HAP-1 (cell line): ENCODE results near the gene FSTL4.

Source experiments
- DNase-seq, 2 experiments: peaks; one replicate each; pipeline ENCODE4 v3.0.0-alpha.2; 2016 to 2020; ENCODE audit warnings: low spot score in 2 of 2
- H3K27me3 ChIP-seq: fragments of 250-450 bp; sonication (Bioruptor Pico); 2 replicates; pipeline ENCODE4 v1.5.1; 2020; ENCODE audit warnings: low read depth, mild to moderate bottlenecking, moderate library complexity
- H3K36me3 ChIP-seq: fragments of 250-450 bp; sonication (Bioruptor Pico); replicated peaks from 2 replicates; pipeline ENCODE4 v1.5.1; 2020; ENCODE audit warnings: mild to moderate bottlenecking
- H3K4me1 ChIP-seq: fragments of 250-450 bp; sonication (Bioruptor Pico); 2 replicates; pipeline ENCODE4 v1.5.1; 2020; ENCODE audit warnings: mild to moderate bottlenecking
- H3K4me3 ChIP-seq: fragments of 250-450 bp; sonication (Bioruptor Pico); 2 replicates; pipeline ENCODE4 v1.5.1; 2020; ENCODE audit warnings: mild to moderate bottlenecking, moderate library complexity
- H3K9me3 ChIP-seq: fragments of 250-450 bp; sonication (Bioruptor Pico); 2 replicates; pipeline ENCODE4 v1.5.1; 2020; ENCODE audit warnings: mild to moderate bottlenecking, moderate library complexity
- in situ Hi-C: fragments of 300-500 bp; cut with MboI; formaldehyde crosslinking; loops from 3 replicates; pipeline ENCODE4 v1.14.3; 2020; ENCODE audit warnings: low sequenced_read_pairs, inconsistent platforms, mixed read lengths

Gene FSTL4

DNA sequence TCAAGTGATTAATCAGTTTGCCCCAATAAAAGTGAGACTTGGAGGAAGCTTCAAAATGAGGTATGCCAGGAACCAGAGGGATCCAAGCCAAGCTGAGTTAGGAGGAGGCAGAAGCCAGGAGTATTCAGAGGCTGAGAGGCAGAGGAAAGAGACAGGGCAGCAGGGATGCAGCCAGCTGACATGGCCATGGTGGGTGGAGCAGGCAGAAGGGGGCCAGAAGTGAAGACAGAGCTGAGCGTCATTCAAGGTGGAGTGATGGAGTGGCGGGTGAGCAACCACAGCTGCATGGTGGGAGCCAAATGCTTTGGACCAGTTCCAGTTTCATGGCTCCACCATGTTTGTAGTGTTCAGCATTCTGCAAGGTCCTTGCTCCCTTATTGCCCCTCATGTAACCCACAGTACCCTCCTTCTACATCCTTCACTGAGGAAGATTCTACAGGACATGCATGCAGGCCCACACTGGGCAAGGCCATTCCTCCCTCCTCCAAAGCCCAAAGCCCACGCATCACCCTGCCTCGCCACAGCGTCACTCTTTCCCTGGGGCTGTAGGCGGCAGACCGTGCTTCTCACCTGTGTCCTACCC lies 100.6 kb downstream of the FSTL4 start:
- DNase-seq = no peak
- Histone ChIP-seq H3K27me3 (no peaks in the 10 kb centered on the region), H3K9me3 (no peaks in the 10 kb centered on the region), H3K36me3 (no peaks in the 10 kb centered on the region), H3K4me1 (no peaks in the 10 kb centered on the region), H3K4me3 (no peak overlapping the region)
- in situ Hi-C loops = no loop called here

DNA sequence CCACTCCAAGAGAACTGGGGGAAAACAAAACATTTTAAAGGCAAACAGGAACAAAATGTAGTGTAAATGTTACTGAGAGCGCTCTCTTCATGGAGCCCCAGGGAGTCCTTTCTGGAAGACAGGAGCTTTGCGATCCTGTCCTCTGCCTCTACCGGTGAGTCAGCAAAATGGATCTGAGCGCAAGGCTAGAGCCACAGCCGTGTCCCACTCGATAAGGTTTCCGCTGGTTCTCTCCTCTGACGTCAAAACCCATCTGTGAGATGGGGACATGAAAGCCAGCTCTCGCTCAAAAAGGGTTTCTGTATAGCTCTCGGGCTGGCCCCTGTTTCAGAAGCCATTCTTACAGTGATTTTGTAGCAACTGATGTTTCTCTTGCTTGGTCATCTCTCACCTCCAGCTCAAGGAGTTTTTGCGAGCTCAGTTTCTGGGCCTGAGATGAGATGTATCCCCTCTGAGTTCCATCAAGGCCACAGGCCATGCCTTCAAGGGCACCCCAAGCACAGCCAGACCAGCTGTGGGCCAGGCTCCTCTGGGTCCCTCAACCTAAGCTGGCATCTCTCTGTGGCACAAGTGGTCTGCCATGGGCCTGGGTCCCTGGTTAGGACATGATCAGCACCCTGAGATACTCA lies 101.6 kb downstream of the FSTL4 start:
- Histone ChIP-seq H3K27me3 (no peaks in the 10 kb centered on the region), H3K4me1 (no peaks in the 10 kb centered on the region), H3K4me3 (no peak overlapping the region), H3K9me3 (no peaks in the 10 kb centered on the region), H3K36me3 (no peaks in the 10 kb centered on the region)
- in situ Hi-C loops = no loop called here
- DNase-seq = no peak

DNA sequence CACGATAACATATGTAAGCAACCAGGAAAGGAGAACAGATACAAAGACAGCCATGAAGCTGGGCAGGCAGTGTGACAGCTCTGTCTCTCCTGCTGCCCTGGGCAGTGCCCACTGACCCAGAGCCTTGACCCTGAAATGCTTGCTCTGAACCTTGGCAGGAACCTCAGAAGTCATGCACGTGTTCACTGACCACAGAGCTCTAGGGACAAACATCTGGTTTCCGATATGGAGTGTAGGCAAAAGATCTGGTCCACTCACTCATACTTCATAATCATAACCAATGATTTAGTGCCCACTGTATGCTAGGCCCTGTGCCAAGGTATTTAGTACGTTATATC lies 102.6 kb downstream of the FSTL4 start:
- Histone ChIP-seq H3K4me1 (no peaks in the 10 kb centered on the region), H3K27me3 (0 out of 2 replicates have a peak, but pooled peaks cover 2% of the 10 kb centered on the region), H3K9me3 (no peaks in the 10 kb centered on the region), H3K4me3 (no peak overlapping the region), H3K36me3 (no peaks in the 10 kb centered on the region)
- in situ Hi-C loops = no loop called here
- no peak for DNase-seq

DNA sequence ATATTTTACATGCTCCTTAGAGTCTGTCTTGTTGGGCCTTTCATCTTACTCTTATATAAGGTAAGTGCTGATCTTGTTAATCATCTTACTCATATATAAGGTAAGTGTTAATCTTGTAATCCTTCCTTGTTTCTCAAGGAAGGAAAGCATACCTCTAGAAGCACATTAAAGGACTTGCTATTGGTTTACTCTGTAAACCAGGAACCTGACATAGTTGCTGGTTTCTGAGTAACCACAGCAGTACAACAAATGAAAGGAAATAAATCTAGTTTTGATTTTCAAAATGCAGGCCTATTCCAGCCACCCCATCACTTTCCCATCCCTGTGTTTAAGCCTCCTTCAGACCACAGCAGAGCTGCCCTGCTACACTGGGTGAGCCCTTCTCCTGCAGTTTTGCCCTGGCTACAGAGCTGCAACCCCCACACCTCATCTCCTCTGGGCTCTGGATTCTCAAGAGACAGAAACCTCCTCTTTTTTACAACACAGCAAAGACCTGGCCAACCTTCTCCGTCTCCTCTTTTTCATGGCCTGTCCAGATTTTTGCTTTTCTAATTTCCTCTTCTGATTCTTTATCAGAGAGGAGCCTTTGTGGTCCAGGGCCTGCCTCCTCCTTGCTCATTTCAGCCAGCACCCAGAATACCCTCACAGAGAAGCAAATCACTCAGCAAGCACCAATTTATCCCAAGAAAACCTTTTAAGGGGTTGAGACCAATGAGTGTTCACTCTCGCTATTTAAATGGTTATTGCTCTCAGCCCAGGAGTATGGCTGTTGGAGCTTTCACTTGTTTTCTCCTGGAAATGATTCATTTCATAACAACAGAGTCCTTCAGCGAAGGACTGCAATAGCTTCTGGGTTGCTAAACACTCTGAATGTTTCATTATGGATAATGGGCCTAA lies 103.2 kb downstream of the FSTL4 start:
- Histone ChIP-seq H3K4me3 (no peak overlapping the region), H3K27me3 (0 out of 2 replicates have a peak, but pooled peaks cover 2% of the 10 kb centered on the region), H3K9me3 (no peaks in the 10 kb centered on the region), H3K4me1 (no peaks in the 10 kb centered on the region), H3K36me3 (no peaks in the 10 kb centered on the region)
- no peak for DNase-seq
- in situ Hi-C loops = no loop called here

DNA sequence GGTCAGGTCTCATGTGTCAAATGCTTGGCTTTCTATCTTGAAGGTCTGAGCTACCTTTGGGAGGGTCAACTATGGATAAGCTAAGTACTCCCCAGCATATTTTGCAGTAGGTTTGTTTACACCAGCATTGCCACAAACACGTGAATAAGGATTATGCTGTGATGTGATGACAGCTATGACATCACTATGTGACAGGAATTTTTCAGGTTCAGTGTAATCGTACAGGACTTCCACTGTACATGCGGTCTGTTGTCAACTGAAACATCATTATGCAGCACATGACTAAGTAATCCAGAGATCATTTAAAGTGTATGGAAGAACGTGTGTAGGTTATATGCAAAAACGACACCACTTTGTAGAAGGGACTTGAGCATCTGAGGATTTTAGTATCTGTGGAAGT lies 104.0 kb downstream of the FSTL4 start:
- in situ Hi-C loops = no loop called here
- H3K4me1 ChIP-seq = no peaks in the 10 kb centered on the region
- no peaks in the 10 kb centered on the region for H3K9me3 ChIP-seq
- H3K4me3 ChIP-seq = no peak overlapping the region
- DNase-seq = no peak
- H3K36me3 ChIP-seq = no peaks in the 10 kb centered on the region
- H3K27me3 ChIP-seq = 0 out of 2 replicates have a peak, but pooled peaks cover 2% of the 10 kb centered on the region

DNA sequence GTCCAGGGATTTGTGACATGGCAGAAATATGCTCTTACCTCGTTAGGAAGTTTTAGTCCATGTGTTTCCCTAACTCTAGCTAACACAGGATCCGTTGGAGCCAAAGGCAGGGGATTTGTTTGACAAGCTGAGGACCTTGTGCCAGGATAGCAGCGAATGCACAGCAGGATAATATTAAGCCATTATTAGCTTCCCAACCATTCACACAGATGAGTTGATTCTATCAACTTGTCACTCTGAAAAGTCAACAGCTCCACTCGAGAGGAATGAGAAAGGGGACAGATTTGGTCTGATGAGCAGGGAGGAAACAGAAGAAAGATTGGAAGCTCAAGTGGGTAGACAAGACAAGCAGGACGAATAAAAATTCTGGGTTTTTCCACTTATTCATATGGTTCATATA lies 106.2 kb downstream of the FSTL4 start:
- Histone ChIP-seq H3K4me1 (no peaks in the 10 kb centered on the region), H3K27me3 (peaks cover 6% of the 10 kb centered on the region; the same call in 1 of the 2 replicates), H3K4me3 (no peak overlapping the region), H3K36me3 (no peaks in the 10 kb centered on the region), H3K9me3 (no peaks in the 10 kb centered on the region)
- no peak for DNase-seq
- in situ Hi-C loops = no loop called here

DNA sequence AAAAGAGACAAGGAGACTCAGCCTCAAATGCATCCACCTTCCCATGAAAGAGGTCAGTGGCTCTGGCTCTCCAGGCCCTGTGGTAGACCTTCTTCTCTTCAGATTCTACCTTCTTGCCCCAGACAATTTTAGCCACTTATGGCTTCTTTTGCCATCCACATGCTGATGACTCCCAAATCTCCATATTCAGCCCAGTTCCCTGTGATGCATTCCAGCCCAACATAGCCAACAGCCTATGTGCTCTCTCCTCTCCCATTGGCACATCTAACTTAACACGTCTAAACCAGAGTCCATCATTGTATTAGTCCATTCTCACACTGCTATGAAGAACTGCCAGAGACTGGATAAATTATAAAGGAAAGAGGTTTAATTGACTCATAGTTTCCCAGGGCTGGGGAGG lies 108.8 kb downstream of the FSTL4 start:
- Histone ChIP-seq H3K4me1 (no peaks in the 10 kb centered on the region), H3K36me3 (no peaks in the 10 kb centered on the region), H3K9me3 (no peaks in the 10 kb centered on the region), H3K27me3 (peaks cover 6% of the 10 kb centered on the region; the same call in 1 of the 2 replicates), H3K4me3 (no peak overlapping the region)
- DNase-seq = no peak
- in situ Hi-C loops = no loop called here

DNA sequence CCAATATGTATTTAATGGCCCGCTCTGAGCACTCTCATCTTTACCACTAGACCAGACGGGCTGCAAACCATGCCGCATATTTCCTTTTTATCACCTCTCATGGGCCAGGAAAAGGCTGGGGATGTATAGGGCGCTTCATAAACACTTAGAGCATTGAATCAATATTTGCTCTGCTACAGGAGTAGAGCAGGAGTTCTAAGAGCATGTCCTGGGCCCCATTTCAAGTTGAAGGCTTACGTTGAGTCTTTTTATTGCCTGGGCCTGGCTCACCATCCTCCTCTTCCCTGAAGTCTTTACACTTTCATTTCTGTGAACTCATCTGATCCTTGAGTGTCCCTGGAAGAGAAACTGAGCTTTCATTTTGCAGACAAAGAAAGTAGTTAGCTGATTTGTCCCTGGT lies 112.4 kb downstream of the FSTL4 start:
- Histone ChIP-seq H3K36me3 (no peaks in the 10 kb centered on the region), H3K9me3 (no peaks in the 10 kb centered on the region), H3K4me3 (no peak overlapping the region), H3K4me1 (no peaks in the 10 kb centered on the region), H3K27me3 (peaks cover 4% of the 10 kb centered on the region; the same call in 1 of the 2 replicates)
- no peak for DNase-seq
- in situ Hi-C loops = no loop called here

DNA sequence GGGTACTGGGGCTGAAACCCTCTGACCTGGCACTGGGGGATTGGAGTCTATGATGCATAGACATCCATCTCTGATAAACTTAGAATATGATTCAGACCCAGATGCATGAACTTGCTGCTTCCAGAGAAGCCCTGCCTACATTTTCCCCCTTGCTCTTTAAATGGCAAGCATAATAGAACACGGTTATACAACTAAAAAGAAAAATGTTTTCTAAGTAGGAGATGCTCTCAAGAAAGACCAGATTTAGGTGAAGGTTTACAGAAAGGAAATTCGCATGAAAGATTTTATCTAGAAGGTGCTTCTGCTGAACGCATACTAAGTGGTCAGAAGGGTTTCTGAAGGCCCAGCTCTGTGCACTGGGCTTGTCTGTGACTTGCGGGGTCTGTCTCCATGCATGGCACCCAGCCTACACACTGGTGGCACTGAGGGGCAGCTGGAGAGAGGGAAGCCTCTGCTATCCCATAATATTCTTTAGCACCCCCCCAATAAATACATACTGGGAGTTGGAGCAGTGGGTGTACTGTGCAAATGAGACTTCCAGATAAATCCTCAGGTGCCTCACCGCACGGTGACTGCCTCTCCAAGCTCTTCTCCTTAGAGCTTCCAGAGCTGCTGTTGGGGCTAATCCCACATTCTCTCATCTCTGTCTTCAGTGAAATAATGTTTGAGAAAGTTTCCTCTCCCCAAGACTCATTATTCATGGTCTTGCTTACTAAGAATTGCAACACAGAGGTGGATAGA lies 114.6 kb downstream of the FSTL4 start:
- Histone ChIP-seq H3K4me1 (no peaks in the 10 kb centered on the region), H3K36me3 (no peaks in the 10 kb centered on the region), H3K4me3 (no peak overlapping the region), H3K9me3 (no peaks in the 10 kb centered on the region), H3K27me3 (peaks cover 1% of the 10 kb centered on the region; the same call in 1 of the 2 replicates)
- DNase-seq = no peak
- in situ Hi-C loops = no loop called here

DNA sequence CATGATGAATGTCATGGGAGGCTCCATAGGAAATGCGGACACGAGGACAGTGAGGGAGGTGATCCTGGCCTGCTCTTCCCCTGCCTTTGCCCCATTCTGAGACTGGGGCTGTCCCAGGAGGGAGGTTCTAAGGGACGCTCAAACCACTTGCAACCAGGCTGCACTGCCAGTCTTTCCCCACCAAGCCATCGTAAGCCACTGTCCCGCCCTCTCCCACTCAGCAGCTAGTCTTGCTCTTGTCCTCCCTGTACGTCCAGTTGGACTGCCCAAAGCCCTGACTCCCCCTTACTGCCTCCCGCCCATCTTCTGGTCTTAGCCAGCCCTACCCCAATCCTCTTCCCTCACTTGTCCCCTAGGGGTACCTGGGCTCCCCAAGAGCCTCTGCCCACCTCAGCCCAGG lies 115.7 kb downstream of the FSTL4 start:
- no peaks in the 10 kb centered on the region for H3K4me1 ChIP-seq
- H3K36me3 ChIP-seq = no peaks in the 10 kb centered on the region
- H3K9me3 ChIP-seq = no peaks in the 10 kb centered on the region
- DNase-seq = no peak
- no peak overlapping the region for H3K4me3 ChIP-seq
- in situ Hi-C loops = no loop called here
- H3K27me3 ChIP-seq = no peaks in the 10 kb centered on the region

DNA sequence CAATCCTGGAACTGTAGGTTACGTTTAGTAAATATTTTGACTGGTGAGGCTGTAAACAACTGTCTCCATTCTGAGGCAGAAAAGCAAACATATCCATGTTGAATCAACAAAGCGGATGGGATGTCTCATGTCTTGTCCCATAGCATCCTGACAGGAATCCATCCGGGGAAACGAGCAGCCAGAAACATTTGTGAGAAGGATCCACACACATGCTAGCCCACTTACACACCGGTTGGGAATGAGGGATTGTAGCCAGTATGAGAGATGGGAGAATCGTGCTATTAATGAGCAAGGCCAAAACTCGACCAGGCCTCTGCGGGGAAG lies 117.5 kb downstream of the FSTL4 start:
- Histone ChIP-seq H3K4me3 (no peak overlapping the region), H3K36me3 (no peaks in the 10 kb centered on the region), H3K4me1 (no peaks in the 10 kb centered on the region), H3K27me3 (no peaks in the 10 kb centered on the region), H3K9me3 (no peaks in the 10 kb centered on the region)
- in situ Hi-C loops = no loop called here
- DNase-seq = no peak

DNA sequence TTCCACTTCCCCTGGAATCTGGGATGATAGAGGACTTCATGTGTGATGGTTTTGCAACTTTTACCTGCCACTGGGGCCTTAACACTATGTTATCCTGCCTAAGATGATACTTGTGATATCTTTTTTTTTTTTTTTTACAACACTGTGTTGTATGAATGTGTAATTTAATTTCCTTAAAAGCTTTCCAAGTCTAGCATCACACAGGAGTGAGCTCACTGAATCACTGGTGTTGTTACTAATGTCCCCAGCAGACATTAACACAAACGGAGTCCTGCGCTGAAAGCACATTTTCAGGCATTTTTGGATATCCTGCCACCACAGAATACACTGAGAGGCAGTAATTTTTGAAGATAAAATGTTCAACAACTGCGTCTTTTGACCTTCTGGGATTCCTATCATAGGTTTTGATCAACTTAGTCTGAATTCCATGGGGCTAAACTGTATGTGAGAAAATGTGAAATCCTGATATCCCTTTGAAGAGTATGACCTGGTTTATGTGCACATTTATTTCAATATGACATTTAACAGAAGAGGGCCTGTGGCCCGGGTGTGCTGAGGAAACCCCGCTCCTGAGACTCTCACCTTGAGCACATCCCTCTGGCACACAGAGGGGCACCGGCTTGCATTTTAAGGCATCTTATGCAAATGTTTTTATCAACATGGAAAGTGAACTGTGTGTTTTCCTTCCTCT lies 118.0 kb downstream of the FSTL4 start:
- Histone ChIP-seq H3K27me3 (no peaks in the 10 kb centered on the region), H3K4me1 (no peaks in the 10 kb centered on the region), H3K36me3 (no peaks in the 10 kb centered on the region), H3K9me3 (no peaks in the 10 kb centered on the region), H3K4me3 (no peak overlapping the region)
- no peak for DNase-seq
- in situ Hi-C loops = no loop called here

DNA sequence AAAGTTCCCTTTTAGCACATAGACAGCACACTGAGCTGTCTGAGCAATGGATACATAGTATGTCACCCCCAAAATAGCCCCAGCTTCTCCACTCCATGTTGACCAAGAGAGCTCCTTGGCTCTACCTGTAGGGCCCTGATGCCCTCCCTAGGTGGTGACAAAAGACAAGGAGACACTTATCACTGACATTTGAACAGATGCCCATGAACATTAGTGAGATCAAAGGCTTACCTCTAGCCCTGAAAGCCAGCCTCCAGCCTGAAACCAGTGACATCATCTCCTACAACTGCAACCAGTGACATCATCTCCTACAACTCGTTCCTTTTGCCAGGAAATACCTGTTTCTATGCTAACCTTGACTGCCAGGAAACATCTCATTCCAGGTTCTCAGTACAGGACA lies 122.7 kb downstream of the FSTL4 start:
- H3K27me3 ChIP-seq = no peaks in the 10 kb centered on the region; the same call in 1 of the 2 replicates
- in situ Hi-C loops = no loop called here
- no peak for DNase-seq

More for the DNA sequence above, 122.7 kb downstream of the FSTL4 start:
- Histone ChIP-seq H3K36me3 (no peaks in the 10 kb centered on the region), H3K4me1 (no peaks in the 10 kb centered on the region), H3K4me3 (no peak overlapping the region), H3K9me3 (no peaks in the 10 kb centered on the region)
